Astrocyte (in vitro differentiated cells and primary cell): ENCODE data around the gene CLCN4. TPM values are rescaled to one million over a fixed set of nuclear protein-coding genes. Genes with fewer than 3 reads are reported as not detected.
A peak's percentile ranks its signal among the peaks of the same experiment; 100 is the strongest.

ENCODE experiments used
- DNase-seq: peaks from one replicate; pipeline ENCODE4 v3.0.0-alpha.2; 2010; ENCODE audit warnings: low read depth
- FAIRE-seq: peaks from 2 replicates; lab custom pipeline; 2011; peaks lifted over from hg19 to GRCh38; lab: Jason Lieb, UNC
- H2AFZ ChIP-seq: 2 replicates; pipeline ENCODE4 v1.6.0; 2012; ENCODE audit warnings: low read depth, low read length, inconsistent platforms
- H3K27ac ChIP-seq: 2 replicates; pipeline ENCODE4 v1.5.1; 2011; ENCODE audit warnings: low read depth, low read length, inconsistent platforms
- H3K27me3 ChIP-seq: 2 replicates; pipeline ENCODE4 v1.6.0; 2011; ENCODE audit warnings: low read length, inconsistent platforms; ENCODE audit not compliant: insufficient read depth
- H3K36me3 ChIP-seq: 2 replicates; pipeline ENCODE4 v1.5.1; 2011; ENCODE audit warnings: low read length, inconsistent platforms; ENCODE audit not compliant: insufficient read depth
- H3K4me1 ChIP-seq: 2 replicates; pipeline ENCODE4 v1.5.1; 2011; ENCODE audit warnings: low read length, inconsistent platforms; ENCODE audit not compliant: insufficient read depth
- H3K4me2 ChIP-seq: 2 replicates; pipeline ENCODE4 v1.6.0; 2012; ENCODE audit warnings: low read length, inconsistent platforms
- H3K4me3 ChIP-seq: 2 replicates; pipeline ENCODE4 v1.5.1; 2011; ENCODE audit warnings: low read depth, mild to moderate bottlenecking, low read length, inconsistent platforms; ENCODE audit not compliant: insufficient read depth
- H3K79me2 ChIP-seq: 2 replicates; pipeline ENCODE4 v1.6.0; 2012; ENCODE audit warnings: mild to moderate bottlenecking, low read length, inconsistent platforms; ENCODE audit not compliant: insufficient read depth
- H3K9ac ChIP-seq: 2 replicates; pipeline ENCODE4 v1.6.0; 2012; ENCODE audit warnings: mild to moderate bottlenecking, low read length, inconsistent platforms
- H3K9me3 ChIP-seq: 2 replicates; pipeline ENCODE4 v1.5.1; 2012; ENCODE audit warnings: low read depth, mild to moderate bottlenecking, low read length, inconsistent platforms; ENCODE audit not compliant: insufficient read depth
- H4K20me1 ChIP-seq: 2 replicates; pipeline ENCODE4 v1.6.0; 2012; ENCODE audit warnings: low read length, inconsistent platforms; ENCODE audit not compliant: insufficient read depth
- H3K27ac Mint-ChIP-seq: one replicate; pipeline ENCODE4 v1.8.0; 2021; ENCODE audit warnings: mild to moderate bottlenecking, mixed read lengths; ENCODE audit not compliant: unreplicated experiment
- H3K27me3 Mint-ChIP-seq: one replicate; pipeline ENCODE4 v1.8.0; 2021; ENCODE audit warnings: low read depth, mixed read lengths; ENCODE audit not compliant: unreplicated experiment
- H3K36me3 Mint-ChIP-seq: one replicate; pipeline ENCODE4 v1.8.0; 2021; ENCODE audit warnings: low read depth, mixed read lengths; ENCODE audit not compliant: unreplicated experiment
- H3K4me1 Mint-ChIP-seq: one replicate; pipeline ENCODE4 v1.8.0; 2021; ENCODE audit warnings: low read depth, mixed read lengths; ENCODE audit not compliant: unreplicated experiment
- H3K4me3 Mint-ChIP-seq: one replicate; pipeline ENCODE4 v1.8.0; 2021; ENCODE audit warnings: mild to moderate bottlenecking, moderate library complexity, mixed read lengths; ENCODE audit not compliant: unreplicated experiment
- H3K9me3 Mint-ChIP-seq: one replicate; pipeline ENCODE4 v1.8.0; 2021; ENCODE audit warnings: mild to moderate bottlenecking, mixed read lengths; ENCODE audit not compliant: unreplicated experiment
- EZH2 ChIP-seq: IDR thresholded peaks from 2 replicates; pipeline ENCODE4 v1.6.1; 2012; ENCODE audit warnings: mild to moderate bottlenecking, low read length, inconsistent platforms; ENCODE audit not compliant: insufficient read depth
- total RNA-seq: library from RNA; stranded (reverse); gene quantifications from 2 replicates; pipeline ENCODE4 v1.2.1, GENCODE V29; 2021
- TF ChIP-seq, protein P1 (sequence below): IDR thresholded peaks from 2 replicates; pipeline ENCODE4 v1.5.1; 2011; ENCODE audit warnings: low read depth, mild to moderate bottlenecking, inconsistent platforms, low read length, moderate library complexity; ENCODE audit not compliant: insufficient read depth

The CLCN4 gene
- total RNA-seq, 1 donor from 2014 or later: 7.2 TPM

DNA sequence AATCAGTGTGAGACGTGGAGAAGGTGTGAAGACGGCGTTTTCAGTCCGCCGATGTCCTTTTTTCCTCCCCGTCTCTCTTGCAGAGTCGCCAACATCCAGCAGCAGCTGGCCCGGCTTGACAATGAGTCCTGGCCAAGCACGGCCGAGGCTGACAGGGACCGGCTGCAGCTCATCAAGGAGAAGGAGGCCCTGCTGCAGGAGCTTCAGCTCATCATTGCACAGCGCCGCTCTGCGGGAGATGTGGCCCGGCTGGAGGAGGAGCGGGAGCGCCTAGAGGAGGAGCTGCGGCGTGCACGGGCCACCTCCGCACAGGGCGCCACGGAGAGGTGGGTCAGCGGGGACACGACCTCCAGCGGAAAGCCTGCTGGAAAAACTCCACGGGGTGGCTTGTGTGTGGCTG is 47.1 kb upstream of the CLCN4 start:
- no peak for FAIRE-seq

GRCh38 chrX:10110316-10110935 is 46.3 kb upstream of the CLCN4 start:
- H3K36me3 Mint-ChIP-seq: peaks cover 5% of the 10 kb centered on the region
- H3K27ac Mint-ChIP-seq: no peak overlapping the region
- Histone ChIP-seq H3K27me3 (no peaks in the 10 kb centered on the region), H2AFZ (no peak overlapping the region), H3K4me1 (no peaks in the 10 kb centered on the region), H3K9ac (no peak overlapping the region), H3K4me3 (no peak overlapping the region), H3K4me2 (no peak overlapping the region), H3K79me2 (no peaks in the 10 kb centered on the region), H4K20me1 (no peaks in the 10 kb centered on the region), H3K27ac (no peak overlapping the region), H3K36me3 (no peaks in the 10 kb centered on the region), H3K9me3 (no peaks in the 10 kb centered on the region)
- H3K27me3 Mint-ChIP-seq: no peaks in the 10 kb centered on the region
- no peaks in the 10 kb centered on the region for H3K4me1 Mint-ChIP-seq
- no peak for DNase-seq
- H3K4me3 Mint-ChIP-seq: no peak overlapping the region
- no peaks in the 10 kb centered on the region for H3K9me3 Mint-ChIP-seq
- TF ChIP-seq EZH2: no peak
- peak; percentile 52 for FAIRE-seq

More for the DNA sequence above, 47.1 kb upstream of the CLCN4 start:
- Histone ChIP-seq H3K4me3 (no peak overlapping the region), H3K27ac (no peak overlapping the region), H3K9me3 (no peaks in the 10 kb centered on the region), H3K4me2 (no peak overlapping the region), H2AFZ (no peak overlapping the region), H3K27me3 (no peaks in the 10 kb centered on the region), H3K79me2 (no peaks in the 10 kb centered on the region), H3K36me3 (no peaks in the 10 kb centered on the region), H3K9ac (no peak overlapping the region), H4K20me1 (no peaks in the 10 kb centered on the region), H3K4me1 (no peaks in the 10 kb centered on the region)
- H3K9me3 Mint-ChIP-seq: no peaks in the 10 kb centered on the region
- H3K27me3 Mint-ChIP-seq: no peaks in the 10 kb centered on the region
- no peak overlapping the region for H3K27ac Mint-ChIP-seq
- no peak overlapping the region for H3K4me3 Mint-ChIP-seq
- DNase-seq: no peak
- peaks cover 5% of the 10 kb centered on the region for H3K36me3 Mint-ChIP-seq
- no peaks in the 10 kb centered on the region for H3K4me1 Mint-ChIP-seq
- TF ChIP-seq EZH2: no peak
- TF ChIP-seq, protein P1, sequence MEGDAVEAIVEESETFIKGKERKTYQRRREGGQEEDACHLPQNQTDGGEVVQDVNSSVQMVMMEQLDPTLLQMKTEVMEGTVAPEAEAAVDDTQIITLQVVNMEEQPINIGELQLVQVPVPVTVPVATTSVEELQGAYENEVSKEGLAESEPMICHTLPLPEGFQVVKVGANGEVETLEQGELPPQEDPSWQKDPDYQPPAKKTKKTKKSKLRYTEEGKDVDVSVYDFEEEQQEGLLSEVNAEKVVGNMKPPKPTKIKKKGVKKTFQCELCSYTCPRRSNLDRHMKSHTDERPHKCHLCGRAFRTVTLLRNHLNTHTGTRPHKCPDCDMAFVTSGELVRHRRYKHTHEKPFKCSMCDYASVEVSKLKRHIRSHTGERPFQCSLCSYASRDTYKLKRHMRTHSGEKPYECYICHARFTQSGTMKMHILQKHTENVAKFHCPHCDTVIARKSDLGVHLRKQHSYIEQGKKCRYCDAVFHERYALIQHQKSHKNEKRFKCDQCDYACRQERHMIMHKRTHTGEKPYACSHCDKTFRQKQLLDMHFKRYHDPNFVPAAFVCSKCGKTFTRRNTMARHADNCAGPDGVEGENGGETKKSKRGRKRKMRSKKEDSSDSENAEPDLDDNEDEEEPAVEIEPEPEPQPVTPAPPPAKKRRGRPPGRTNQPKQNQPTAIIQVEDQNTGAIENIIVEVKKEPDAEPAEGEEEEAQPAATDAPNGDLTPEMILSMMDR: no peak

DNA sequence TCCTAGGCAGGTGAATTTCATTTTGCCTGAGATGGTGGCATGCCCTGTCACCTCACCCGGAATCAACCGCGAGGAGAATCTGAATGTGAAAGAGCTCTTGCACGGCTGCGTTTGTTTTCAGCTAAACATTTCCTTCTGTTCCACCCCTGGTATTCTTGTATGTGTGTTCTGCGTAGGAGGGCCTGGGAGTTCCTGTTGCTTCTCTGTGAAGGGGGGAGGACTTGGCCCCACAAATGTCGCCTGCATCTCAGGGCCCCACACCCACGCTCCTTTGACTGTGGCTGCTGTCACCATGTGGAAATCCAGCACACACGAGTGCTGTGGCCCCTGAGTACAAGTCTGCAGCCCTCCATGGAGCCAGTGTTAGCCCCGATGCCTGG is 45.8 kb upstream of the CLCN4 start:
- TF ChIP-seq, protein P1: no peak
- TF ChIP-seq EZH2: no peak
- no peaks in the 10 kb centered on the region for H3K9me3 Mint-ChIP-seq
- H3K9ac ChIP-seq: no peak overlapping the region
- no peaks in the 10 kb centered on the region for H3K9me3 ChIP-seq
- peaks cover 5% of the 10 kb centered on the region for H3K36me3 Mint-ChIP-seq
- H3K36me3 ChIP-seq: no peaks in the 10 kb centered on the region
- H3K4me3 Mint-ChIP-seq: no peak overlapping the region
- no peak overlapping the region for H3K27ac Mint-ChIP-seq
- H3K4me3 ChIP-seq: no peak overlapping the region
- no peak for FAIRE-seq
- no peaks in the 10 kb centered on the region for H3K27me3 ChIP-seq
- H4K20me1 ChIP-seq: no peaks in the 10 kb centered on the region
- H3K4me2 ChIP-seq: no peak overlapping the region
- no peak for DNase-seq
- H3K4me1 Mint-ChIP-seq: no peaks in the 10 kb centered on the region
- H3K79me2 ChIP-seq: no peaks in the 10 kb centered on the region
- no peak overlapping the region for H2AFZ ChIP-seq
- no peak overlapping the region for H3K27ac ChIP-seq
- no peaks in the 10 kb centered on the region for H3K27me3 Mint-ChIP-seq
- no peaks in the 10 kb centered on the region for H3K4me1 ChIP-seq
